Loucy (cell line): ENCODE results near the gene TREML2.

Source experiments
- CTCF ChIP-seq: fragments of 200-600 bp; sonication (generic); conservative IDR thresholded peaks from 2 replicates; pipeline ENCODE4 v1.5.1; 2014; ENCODE audit warnings: mild to moderate bottlenecking, antibody characterized with exemption, low read length
- EZH2phosphoT487 ChIP-seq: fragments of 200-600 bp; IDR thresholded peaks from 2 replicates; pipeline ENCODE4 v1.6.1; 2018; ENCODE audit warnings: antibody characterized with exemption, mild to moderate bottlenecking, moderate library complexity, borderline replicate concordance

DNA sequence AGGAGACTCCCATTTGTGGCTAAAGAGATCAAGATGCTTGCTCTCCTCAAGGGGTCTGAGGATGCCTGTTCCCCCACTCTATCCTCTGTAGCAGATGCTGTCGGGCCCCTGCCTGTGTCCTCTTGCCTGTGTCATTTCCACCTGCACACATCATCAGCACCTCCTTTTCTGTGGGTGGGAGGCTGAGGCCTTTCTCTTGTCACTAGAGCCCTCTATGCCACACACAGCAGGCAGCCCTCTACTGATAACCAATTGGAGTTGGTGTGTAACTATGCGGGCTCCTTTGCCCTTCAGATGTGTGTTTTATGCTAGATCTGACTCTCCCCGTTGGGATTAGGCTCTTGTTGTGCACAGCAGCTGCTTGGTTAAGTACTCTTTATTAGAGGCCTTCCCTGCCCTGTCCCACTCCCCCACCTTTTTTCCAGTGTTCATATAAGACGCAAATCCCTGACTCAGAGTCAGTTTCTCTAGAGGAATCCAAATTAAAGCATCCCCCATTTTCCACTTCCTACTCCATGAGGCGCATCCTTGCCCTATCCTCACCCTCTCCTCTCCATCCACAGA is 7.7 kb downstream of the TREML2 start:
- TF ChIP-seq CTCF, result no peak
- TF ChIP-seq EZH2phosphoT487, result no peak
